WERI-Rb-1 (cell line): ENCODE measurements around the gene DLGAP4.

Experiments used
- DNase-seq: peaks from one replicate; pipeline ENCODE4 v3.0.0-alpha.2; 2020
- H3K27ac ChIP-seq: fragments of 250-450 bp; sonication (Bioruptor Pico); 2 replicates; pipeline ENCODE4 v1.5.1; 2020; ENCODE audit warnings: mild to moderate bottlenecking, moderate library complexity
- H3K27me3 ChIP-seq: fragments of 250-450 bp; sonication (Bioruptor Pico); 2 replicates; pipeline ENCODE4 v1.5.1; 2021; ENCODE audit warnings: mild to moderate bottlenecking, low read depth, moderate library complexity; ENCODE audit not compliant: insufficient read depth, severe bottlenecking
- H3K36me3 ChIP-seq: fragments of 250-450 bp; sonication (Bioruptor Pico); 2 replicates; pipeline ENCODE4 v1.5.1; 2020; ENCODE audit warnings: mild to moderate bottlenecking, moderate library complexity
- H3K4me3 ChIP-seq: 2 replicates; pipeline ENCODE4 v1.5.1; 2011; ENCODE audit warnings: low read depth, mild to moderate bottlenecking, control low read depth, low read length
- H3K9me3 ChIP-seq: fragments of 250-450 bp; sonication (Bioruptor Pico); 2 replicates; pipeline ENCODE4 v1.5.1; 2021; ENCODE audit warnings: mild to moderate bottlenecking, moderate library complexity; ENCODE audit not compliant: severe bottlenecking
- TF ChIP-seq, protein P1 (sequence below): IDR thresholded peaks from 2 replicates; pipeline ENCODE4 v1.5.1; 2011; ENCODE audit warnings: low read depth, mild to moderate bottlenecking, control low read depth, inconsistent platforms, low read length

The DLGAP4 gene

DNA sequence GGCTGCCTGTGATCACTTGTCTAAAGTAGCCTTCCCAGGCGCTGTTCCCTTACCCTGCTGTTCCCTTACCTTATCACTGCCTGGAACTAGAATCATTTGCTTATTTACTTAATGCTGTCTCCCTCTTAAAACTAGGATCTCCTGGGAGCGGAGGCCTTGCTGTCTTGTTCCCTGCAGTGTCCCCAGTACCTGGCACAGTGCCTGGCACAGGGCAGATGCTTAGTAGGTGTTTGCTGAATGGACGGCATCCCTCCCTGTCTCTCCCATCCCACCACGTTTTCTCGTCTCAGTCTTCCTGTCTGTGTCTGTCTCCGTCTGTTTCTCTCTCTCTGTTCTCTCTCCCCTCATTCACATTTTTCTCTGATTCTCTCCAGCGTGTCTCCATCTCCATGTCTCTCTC lies 135.3 kb downstream of the DLGAP4 start:
- H3K36me3 ChIP-seq = no peaks in the 10 kb centered on the region
- H3K27me3 ChIP-seq = no peaks in the 10 kb centered on the region
- no peak overlapping the region for H3K27ac ChIP-seq
- no peak for DNase-seq
- no peak overlapping the region for H3K4me3 ChIP-seq
- TF ChIP-seq, protein P1, sequence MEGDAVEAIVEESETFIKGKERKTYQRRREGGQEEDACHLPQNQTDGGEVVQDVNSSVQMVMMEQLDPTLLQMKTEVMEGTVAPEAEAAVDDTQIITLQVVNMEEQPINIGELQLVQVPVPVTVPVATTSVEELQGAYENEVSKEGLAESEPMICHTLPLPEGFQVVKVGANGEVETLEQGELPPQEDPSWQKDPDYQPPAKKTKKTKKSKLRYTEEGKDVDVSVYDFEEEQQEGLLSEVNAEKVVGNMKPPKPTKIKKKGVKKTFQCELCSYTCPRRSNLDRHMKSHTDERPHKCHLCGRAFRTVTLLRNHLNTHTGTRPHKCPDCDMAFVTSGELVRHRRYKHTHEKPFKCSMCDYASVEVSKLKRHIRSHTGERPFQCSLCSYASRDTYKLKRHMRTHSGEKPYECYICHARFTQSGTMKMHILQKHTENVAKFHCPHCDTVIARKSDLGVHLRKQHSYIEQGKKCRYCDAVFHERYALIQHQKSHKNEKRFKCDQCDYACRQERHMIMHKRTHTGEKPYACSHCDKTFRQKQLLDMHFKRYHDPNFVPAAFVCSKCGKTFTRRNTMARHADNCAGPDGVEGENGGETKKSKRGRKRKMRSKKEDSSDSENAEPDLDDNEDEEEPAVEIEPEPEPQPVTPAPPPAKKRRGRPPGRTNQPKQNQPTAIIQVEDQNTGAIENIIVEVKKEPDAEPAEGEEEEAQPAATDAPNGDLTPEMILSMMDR = no peak
- no peaks in the 10 kb centered on the region for H3K9me3 ChIP-seq

DNA sequence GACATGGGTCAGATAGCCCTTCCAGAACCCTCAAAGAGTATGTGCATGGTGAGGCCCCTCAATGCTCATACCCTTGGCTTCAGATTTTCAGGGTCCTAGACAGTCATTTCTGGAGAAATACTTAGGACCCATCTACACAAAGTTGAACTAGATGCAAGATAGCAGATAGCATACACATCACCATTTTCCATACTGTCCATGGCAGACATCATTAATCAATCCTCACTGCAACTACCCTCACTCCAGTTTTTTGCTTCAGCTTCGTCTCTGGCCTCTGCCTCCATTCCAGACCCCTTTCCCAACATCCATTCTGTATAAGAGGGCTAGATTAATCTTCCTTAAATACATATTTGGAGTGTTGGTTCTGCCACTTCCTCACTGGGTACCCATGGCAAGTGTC lies 139.7 kb downstream of the DLGAP4 start:
- Histone ChIP-seq H3K27ac (no peak overlapping the region), H3K4me3 (no peak overlapping the region), H3K27me3 (no peaks in the 10 kb centered on the region), H3K9me3 (no peaks in the 10 kb centered on the region), H3K36me3 (no peaks in the 10 kb centered on the region)
- TF ChIP-seq, protein P1 = no peak
- no peak for DNase-seq

DNA sequence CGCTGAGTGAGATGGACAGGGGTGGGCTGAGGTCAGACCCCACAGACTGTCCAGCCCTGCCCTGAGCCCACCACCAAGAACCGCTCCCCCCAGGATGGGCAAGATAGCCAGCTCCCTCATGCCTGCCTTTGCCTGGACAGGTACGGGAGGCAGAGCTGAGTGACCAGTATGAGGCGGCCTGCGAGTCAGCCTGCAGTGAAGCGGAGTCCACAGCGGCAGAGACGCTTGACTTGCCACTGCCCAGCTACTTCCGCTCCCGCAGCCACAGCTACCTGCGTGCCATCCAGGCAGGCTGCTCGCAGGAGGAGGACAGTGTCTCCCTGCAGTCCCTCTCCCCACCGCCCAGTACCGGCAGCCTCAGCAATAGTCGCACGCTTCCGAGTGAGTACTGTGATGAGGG lies 140.4 kb downstream of the DLGAP4 start:
- TF ChIP-seq, protein P1 = no peak
- Histone ChIP-seq H3K36me3 (no peaks in the 10 kb centered on the region), H3K27me3 (no peaks in the 10 kb centered on the region), H3K4me3 (no peak overlapping the region), H3K27ac (no peak overlapping the region), H3K9me3 (no peaks in the 10 kb centered on the region)
- DNase-seq = no peak

DNA sequence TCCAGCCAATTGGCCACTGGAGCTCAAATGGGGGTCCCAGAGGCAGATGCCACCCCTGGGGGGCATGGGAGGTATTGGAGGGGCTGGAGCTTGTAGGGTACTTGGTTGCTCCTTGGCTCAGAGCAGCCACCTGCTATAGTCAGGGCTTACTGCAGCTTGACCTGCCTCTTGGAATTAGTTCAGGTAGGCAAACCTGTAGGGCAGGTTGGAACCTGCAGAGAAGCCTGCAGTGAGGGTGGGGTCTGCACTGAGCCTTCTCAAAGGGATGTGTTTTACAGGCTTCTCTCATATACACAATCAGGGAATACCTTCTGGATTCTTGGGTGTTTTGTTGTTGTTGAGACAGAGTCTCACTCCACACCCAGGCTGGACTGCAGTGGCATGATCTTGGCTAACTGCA lies 141.0 kb downstream of the DLGAP4 start:
- TF ChIP-seq, protein P1 = no peak
- Histone ChIP-seq H3K27ac (no peak overlapping the region), H3K4me3 (no peak overlapping the region), H3K9me3 (no peaks in the 10 kb centered on the region), H3K36me3 (no peaks in the 10 kb centered on the region), H3K27me3 (no peaks in the 10 kb centered on the region)
- DNase-seq = no peak

DNA sequence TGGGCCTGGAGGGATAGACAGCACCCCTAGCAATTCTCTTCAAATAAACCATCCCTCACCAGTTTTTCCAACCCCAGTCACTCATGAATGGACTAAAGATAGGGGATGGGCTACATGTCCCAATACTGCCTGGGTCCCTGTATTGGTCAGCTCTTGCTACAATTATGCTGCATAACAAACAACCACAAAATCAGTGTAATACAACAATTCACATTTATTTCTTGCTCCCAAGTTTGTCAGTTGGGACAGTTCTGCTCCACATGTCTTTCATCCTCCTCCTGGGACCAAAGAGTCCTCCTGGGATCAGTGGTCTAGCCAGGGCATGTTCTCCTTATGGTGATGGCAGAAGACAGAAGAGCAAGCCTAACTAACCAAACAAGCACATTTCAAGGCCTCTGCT lies 143.5 kb downstream of the DLGAP4 start:
- Histone ChIP-seq H3K36me3 (no peaks in the 10 kb centered on the region), H3K27me3 (no peaks in the 10 kb centered on the region), H3K4me3 (no peak overlapping the region), H3K27ac (no peak overlapping the region), H3K9me3 (no peaks in the 10 kb centered on the region)
- TF ChIP-seq, protein P1 = no peak
- no peak for DNase-seq

DNA sequence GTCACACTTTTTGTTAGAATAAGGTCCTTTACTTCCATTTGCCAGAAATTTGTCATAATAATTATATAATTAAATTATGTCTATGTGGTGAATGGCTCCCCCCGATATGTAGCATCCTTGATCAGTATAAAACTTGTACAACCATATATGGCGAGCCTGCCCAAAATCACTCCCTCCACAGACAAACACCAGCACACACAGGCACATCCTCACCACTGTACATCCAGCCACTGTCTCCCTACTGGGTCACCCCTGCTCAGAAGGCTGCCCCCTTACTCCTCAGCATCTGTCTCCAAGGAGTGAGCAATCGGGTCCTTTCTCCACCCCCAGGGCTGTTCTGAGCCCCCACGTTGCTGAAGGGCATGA lies 148.2 kb downstream of the DLGAP4 start:
- Histone ChIP-seq H3K36me3 (no peaks in the 10 kb centered on the region), H3K27me3 (no peaks in the 10 kb centered on the region), H3K9me3 (no peaks in the 10 kb centered on the region), H3K27ac (no peak overlapping the region), H3K4me3 (no peak overlapping the region)
- TF ChIP-seq, protein P1 = no peak
- DNase-seq = no peak
